Neuron (in vitro differentiated cells): Measurements from ENCODE around the gene LEMD3.

ENCODE experiments used
- H2AFZ ChIP-seq: one replicate; pipeline ENCODE4 v1.6.1; 2013; ENCODE audit warnings: low read depth, mild to moderate bottlenecking, inconsistent platforms, low read length, moderate library complexity
- H3K27me3 ChIP-seq: one replicate; pipeline ENCODE4 v1.6.1; 2013; ENCODE audit warnings: low read length; ENCODE audit not compliant: insufficient read depth
- H3K36me3 ChIP-seq: one replicate; pipeline ENCODE4 v1.6.1; 2013; ENCODE audit warnings: low read length; ENCODE audit not compliant: insufficient read depth
- H3K4me1 ChIP-seq: one replicate; pipeline ENCODE4 v1.6.1; 2013; ENCODE audit warnings: low read length; ENCODE audit not compliant: insufficient read depth
- H3K4me3 ChIP-seq: 2 replicates; pipeline ENCODE4 v1.5.1; 2013; ENCODE audit warnings: mild to moderate bottlenecking, low read length, moderate library complexity
- H3K9me3 ChIP-seq: one replicate; pipeline ENCODE4 v1.6.1; 2013; ENCODE audit warnings: low read length

The LEMD3 gene

GRCh38 chr12:65203376-65203775 is 34.0 kb downstream of the LEMD3 start:
- no peaks in the 10 kb centered on the region for H3K4me1 ChIP-seq
- H3K4me3 ChIP-seq: no peak overlapping the region
- no peaks in the 10 kb centered on the region for H3K36me3 ChIP-seq
- H2AFZ ChIP-seq: no peak overlapping the region
- no peaks in the 10 kb centered on the region for H3K9me3 ChIP-seq
- H3K27me3 ChIP-seq: no peaks in the 10 kb centered on the region

DNA sequence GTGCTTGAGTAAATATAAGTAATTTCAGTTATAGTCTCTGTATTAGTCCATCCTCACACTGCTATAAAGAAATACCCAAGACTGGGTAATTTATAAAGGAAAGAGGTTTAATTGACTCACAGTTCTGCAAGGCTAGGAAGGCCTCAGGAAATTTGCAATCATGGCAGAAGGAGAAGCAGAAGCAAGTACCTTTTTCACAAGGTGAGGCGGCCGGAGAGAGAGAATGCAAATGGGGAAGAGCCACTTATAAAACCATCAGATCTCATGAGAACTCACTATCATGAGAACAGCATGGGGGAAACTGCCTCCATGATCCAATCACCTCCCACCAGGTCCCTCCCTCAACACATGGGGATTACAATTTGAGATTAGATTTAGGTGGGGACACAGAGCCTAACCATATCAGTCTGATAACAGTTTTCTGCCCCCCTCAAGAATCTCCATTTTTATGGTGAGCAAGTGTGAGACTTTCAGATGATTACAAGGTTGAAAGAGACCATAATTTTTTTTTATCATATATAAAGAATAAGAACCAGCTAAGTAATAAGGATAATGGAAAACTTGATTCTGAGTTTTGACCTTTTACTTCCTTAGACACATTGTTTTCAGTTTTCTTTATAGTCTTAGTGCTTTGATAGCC is 35.6 kb downstream of the LEMD3 start:
- no peaks in the 10 kb centered on the region for H3K4me1 ChIP-seq
- no peak overlapping the region for H3K4me3 ChIP-seq
- H3K27me3 ChIP-seq: no peaks in the 10 kb centered on the region
- no peak overlapping the region for H2AFZ ChIP-seq
- H3K36me3 ChIP-seq: no peaks in the 10 kb centered on the region
- H3K9me3 ChIP-seq: no peaks in the 10 kb centered on the region

DNA sequence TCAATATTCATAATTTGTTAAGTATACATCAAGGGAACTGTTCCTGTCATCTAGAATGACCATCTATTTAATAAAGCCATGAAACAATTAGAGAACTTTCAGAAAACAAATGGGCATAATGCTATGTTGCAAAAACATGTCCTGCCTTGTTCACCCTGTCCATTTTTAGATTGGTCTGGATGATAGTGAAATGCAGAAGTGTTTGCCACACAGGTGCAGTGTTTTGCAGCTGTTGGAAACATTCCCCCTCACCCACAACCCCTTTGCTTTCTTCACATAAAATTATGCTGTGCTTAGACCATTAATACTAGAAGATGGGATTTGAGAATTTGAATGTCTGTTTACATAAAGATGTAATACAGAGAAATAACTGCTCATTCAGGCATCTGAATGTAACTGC is 36.5 kb downstream of the LEMD3 start:
- no peak overlapping the region for H2AFZ ChIP-seq
- H3K27me3 ChIP-seq: no peaks in the 10 kb centered on the region

DNA sequence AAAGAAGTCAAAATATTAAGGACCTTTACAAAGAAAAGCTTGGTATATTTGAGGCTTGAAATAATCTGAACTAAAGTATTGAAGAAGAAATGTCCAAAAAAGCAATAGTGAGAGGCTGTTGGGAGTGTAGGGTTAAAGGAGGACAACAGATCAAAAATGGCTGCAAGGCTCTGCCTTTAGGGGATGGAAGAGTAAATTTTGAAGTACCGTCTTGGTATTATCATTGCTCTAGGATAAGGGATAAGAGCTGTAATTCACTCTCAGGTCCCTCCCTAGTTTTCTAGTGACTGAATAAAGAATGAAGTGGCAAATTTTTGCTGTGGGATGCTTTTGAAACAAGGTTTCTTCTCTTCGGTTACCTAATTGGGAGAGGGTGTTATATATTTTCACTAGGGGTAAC is 38.7 kb downstream of the LEMD3 start:
- H2AFZ ChIP-seq: no peak overlapping the region
- no peak overlapping the region for H3K4me3 ChIP-seq
- H3K9me3 ChIP-seq: no peaks in the 10 kb centered on the region
- no peaks in the 10 kb centered on the region for H3K27me3 ChIP-seq
- H3K36me3 ChIP-seq: peaks cover 10% of the 10 kb centered on the region
- H3K4me1 ChIP-seq: no peaks in the 10 kb centered on the region

More for the DNA sequence above, 36.5 kb downstream of the LEMD3 start:
- Histone ChIP-seq H3K4me3 (no peak overlapping the region), H3K4me1 (no peaks in the 10 kb centered on the region), H3K9me3 (no peaks in the 10 kb centered on the region), H3K36me3 (no peaks in the 10 kb centered on the region)

DNA sequence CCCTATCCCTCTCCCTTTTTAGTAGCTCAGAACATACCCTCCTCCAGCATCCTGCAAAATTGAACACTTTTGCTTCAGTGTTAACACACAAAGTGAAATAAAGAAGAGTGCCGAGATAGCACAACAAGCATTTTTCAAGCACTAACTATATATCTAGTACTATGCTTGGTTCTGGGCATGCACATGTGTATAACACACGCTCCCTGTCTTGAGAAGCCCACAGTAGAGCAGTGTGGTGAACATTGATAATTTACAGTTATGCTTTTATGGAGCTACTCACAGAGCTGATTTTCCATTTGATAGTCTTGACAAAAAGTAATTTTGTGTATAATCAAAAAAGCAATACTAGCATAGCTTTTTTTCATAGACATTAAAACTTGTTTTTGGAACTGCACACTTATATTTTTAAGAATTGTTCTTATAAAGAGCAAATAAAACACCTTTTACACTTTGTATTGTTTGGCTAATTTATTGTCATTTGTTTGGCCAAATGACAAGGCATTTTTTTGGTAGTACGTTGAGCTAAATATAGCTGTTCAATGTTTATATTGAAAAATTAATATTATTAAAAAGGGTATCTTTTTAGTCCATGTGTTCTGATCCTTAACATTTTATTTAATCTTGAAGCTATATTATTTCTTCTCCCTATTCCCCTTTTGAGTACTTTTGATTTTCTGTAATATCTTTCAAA is 39.7 kb downstream of the LEMD3 start:
- Histone ChIP-seq H3K4me1 (no peaks in the 10 kb centered on the region), H3K9me3 (no peaks in the 10 kb centered on the region), H3K27me3 (no peaks in the 10 kb centered on the region), H3K36me3 (peaks cover 14% of the 10 kb centered on the region), H2AFZ (no peak overlapping the region), H3K4me3 (no peak overlapping the region)

GRCh38 chr12:65209655-65210043 is 40.3 kb downstream of the LEMD3 start:
- Histone ChIP-seq H3K4me1 (no peaks in the 10 kb centered on the region), H3K9me3 (no peaks in the 10 kb centered on the region), H2AFZ (no peak overlapping the region)

DNA sequence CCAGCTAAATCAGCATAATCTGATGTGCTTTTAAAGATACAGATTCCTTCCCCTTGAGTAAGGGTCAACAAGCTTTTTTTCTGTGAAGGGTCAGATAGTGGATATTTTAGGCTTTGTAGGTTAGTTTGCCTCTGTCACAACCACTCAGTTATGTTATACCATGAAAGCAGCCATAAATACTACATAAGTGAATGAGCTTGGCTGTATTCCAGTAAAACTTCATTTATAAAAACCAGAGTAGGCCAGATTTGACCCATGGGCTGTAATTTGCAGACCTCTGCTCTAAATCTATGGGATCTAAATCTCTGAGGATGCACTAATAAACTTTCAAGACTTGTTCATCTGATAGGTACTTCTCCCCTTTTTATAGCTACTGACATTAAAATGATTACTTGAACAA is 47.7 kb downstream of the LEMD3 start:
- H3K9me3 ChIP-seq: peaks cover 2% of the 10 kb centered on the region
- H3K4me1 ChIP-seq: no peaks in the 10 kb centered on the region
- H2AFZ ChIP-seq: no peak overlapping the region
- no peaks in the 10 kb centered on the region for H3K27me3 ChIP-seq
- H3K36me3 ChIP-seq: peaks cover 43% of the 10 kb centered on the region
- H3K4me3 ChIP-seq: no peak overlapping the region

More at GRCh38 chr12:65209655-65210043, 40.3 kb downstream of the LEMD3 start:
- H3K27me3 ChIP-seq: no peaks in the 10 kb centered on the region
- H3K36me3 ChIP-seq: peaks cover 14% of the 10 kb centered on the region
- H3K4me3 ChIP-seq: no peak overlapping the region

- Histone ChIP-seq H3K27me3 (no peaks in the 10 kb centered on the region), H3K4me1 (no peaks in the 10 kb centered on the region), H3K36me3 (peaks cover 33% of the 10 kb centered on the region), H2AFZ (no peak overlapping the region), H3K4me3 (no peak overlapping the region), H3K9me3 (peaks cover 4% of the 10 kb centered on the region)
These were observed 51.4 kb downstream of the LEMD3 start for GRCh38 chr12:65220761-65221160.

- Histone ChIP-seq H2AFZ (no peak overlapping the region), H3K27me3 (no peaks in the 10 kb centered on the region), H3K4me3 (no peak overlapping the region), H3K36me3 (peaks cover 14% of the 10 kb centered on the region), H3K9me3 (peaks cover 7% of the 10 kb centered on the region), H3K4me1 (no peaks in the 10 kb centered on the region)
These were observed 60.1 kb downstream of the LEMD3 start for GRCh38 chr12:65229441-65229840.

- no peak overlapping the region for H3K4me3 ChIP-seq
- H3K4me1 ChIP-seq: no peaks in the 10 kb centered on the region
- no peaks in the 10 kb centered on the region for H3K27me3 ChIP-seq
- H3K9me3 ChIP-seq: peaks cover 6% of the 10 kb centered on the region
- H2AFZ ChIP-seq: no peak overlapping the region
- H3K36me3 ChIP-seq: peaks cover 13% of the 10 kb centered on the region
These were observed 63.2 kb downstream of the LEMD3 start for GRCh38 chr12:65232476-65233077.

GRCh38 chr12:65237153-65237552 is 67.8 kb downstream of the LEMD3 start:
- Histone ChIP-seq H3K27me3 (no peaks in the 10 kb centered on the region), H2AFZ (no peak overlapping the region), H3K4me3 (no peak overlapping the region), H3K4me1 (no peaks in the 10 kb centered on the region), H3K36me3 (peaks cover 13% of the 10 kb centered on the region), H3K9me3 (no peaks in the 10 kb centered on the region)

GRCh38 chr12:65238609-65239008 is 69.2 kb downstream of the LEMD3 start:
- H3K9me3 ChIP-seq: no peaks in the 10 kb centered on the region
- no peak overlapping the region for H3K4me3 ChIP-seq
- no peaks in the 10 kb centered on the region for H3K4me1 ChIP-seq
- H3K27me3 ChIP-seq: no peaks in the 10 kb centered on the region
- H3K36me3 ChIP-seq: peaks cover 21% of the 10 kb centered on the region
- H2AFZ ChIP-seq: no peak overlapping the region
